IPS-18a (cell line): ENCODE results near the gene SLC35G1.

Experiments used
- H3K27ac ChIP-seq: one replicate; pipeline ENCODE4 v1.5.1; 2013; ENCODE audit warnings: low read length
- H3K27me3 ChIP-seq: one replicate; pipeline ENCODE4 v1.6.1; 2013; ENCODE audit warnings: mild to moderate bottlenecking, low read length; ENCODE audit not compliant: control insufficient read depth, insufficient read depth
- H3K36me3 ChIP-seq: one replicate; pipeline ENCODE4 v1.6.1; 2013; ENCODE audit warnings: low read depth, low read length; ENCODE audit not compliant: control insufficient read depth
- H3K4me1 ChIP-seq: one replicate; pipeline ENCODE4 v1.6.1; 2013; ENCODE audit warnings: low read depth, low read length; ENCODE audit not compliant: control insufficient read depth
- H3K4me3 ChIP-seq: one replicate; pipeline ENCODE4 v1.5.1; 2013; ENCODE audit warnings: low read length
- H3K9ac ChIP-seq: one replicate; pipeline ENCODE4 v1.6.1; 2013; ENCODE audit warnings: mild to moderate bottlenecking, low read length, moderate library complexity
- H3K9me3 ChIP-seq: one replicate; pipeline ENCODE4 v1.6.1; 2013; ENCODE audit warnings: low read depth, low read length; ENCODE audit not compliant: control insufficient read depth

SLC35G1 gene

DNA sequence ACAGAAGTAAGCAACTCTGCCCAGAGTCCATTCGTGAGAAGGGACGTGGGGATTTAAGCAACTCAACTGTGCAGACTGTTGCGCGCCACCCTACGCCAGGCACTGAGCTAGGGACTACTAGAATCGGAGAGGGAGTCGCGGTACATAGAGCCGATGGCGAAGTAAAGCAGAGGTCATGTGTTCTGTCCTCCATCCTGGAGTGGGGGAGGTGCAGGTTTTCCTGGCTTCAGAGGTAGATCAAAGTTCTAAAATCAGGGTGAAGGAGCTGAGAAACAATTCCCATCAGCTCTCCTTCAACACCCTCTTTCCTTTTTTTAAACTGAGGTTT is 23.2 kb downstream of the SLC35G1 start:
- Histone ChIP-seq H3K36me3 (no peaks in the 10 kb centered on the region), H3K27ac (no peak overlapping the region), H3K9ac (no peak overlapping the region), H3K27me3 (no peaks in the 10 kb centered on the region), H3K4me3 (no peak overlapping the region), H3K4me1 (peaks cover 4% of the 10 kb centered on the region), H3K9me3 (no peaks in the 10 kb centered on the region)

DNA sequence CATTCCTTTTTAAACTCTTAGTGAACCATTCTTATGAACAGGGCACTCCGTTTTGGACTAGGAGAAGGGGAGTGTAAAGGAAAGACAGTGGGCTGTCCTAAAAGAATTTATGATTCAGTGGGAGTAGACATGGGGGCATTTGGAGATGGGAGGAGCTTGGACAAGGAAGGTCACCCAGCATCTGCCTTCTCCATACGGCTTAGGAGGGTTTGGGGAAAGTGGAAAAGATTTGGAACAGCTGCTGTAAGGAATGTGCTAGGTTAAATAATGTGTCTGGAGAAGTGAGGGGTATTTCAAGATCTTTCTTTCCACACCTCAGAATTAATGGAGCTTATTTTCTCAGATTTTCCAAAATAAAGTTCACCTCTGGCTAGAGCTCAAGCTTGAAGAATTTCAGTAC is 24.0 kb downstream of the SLC35G1 start:
- H3K36me3 ChIP-seq = no peaks in the 10 kb centered on the region
- H3K4me1 ChIP-seq = peaks cover 4% of the 10 kb centered on the region
- no peaks in the 10 kb centered on the region for H3K27me3 ChIP-seq
- H3K9me3 ChIP-seq = no peaks in the 10 kb centered on the region
- H3K4me3 ChIP-seq = no peak overlapping the region
- H3K27ac ChIP-seq = no peak overlapping the region
- H3K9ac ChIP-seq = no peak overlapping the region

DNA sequence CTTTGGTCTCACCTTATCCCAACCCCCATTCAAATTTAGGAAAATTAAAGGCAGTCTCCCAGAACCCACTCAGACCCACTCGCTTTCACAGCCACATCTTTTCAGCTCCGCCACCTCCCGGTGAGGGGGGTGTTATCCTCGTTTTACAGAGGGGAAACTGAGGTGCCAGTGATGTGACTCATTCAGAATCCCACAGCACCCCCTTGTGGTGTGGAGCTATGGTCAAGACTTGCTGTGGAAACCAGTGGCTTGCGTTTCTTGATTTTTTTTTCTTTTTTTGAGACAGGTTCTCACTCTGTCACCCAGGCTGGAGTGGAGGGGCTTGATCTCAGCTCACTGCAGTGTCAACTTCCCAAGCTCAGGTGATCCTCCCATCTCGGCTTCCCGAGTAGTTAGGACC is 27.6 kb downstream of the SLC35G1 start:
- Histone ChIP-seq H3K27me3 (no peaks in the 10 kb centered on the region), H3K9ac (no peak overlapping the region), H3K4me3 (no peak overlapping the region), H3K9me3 (no peaks in the 10 kb centered on the region), H3K27ac (no peak overlapping the region), H3K36me3 (no peaks in the 10 kb centered on the region), H3K4me1 (peaks cover 4% of the 10 kb centered on the region)

DNA sequence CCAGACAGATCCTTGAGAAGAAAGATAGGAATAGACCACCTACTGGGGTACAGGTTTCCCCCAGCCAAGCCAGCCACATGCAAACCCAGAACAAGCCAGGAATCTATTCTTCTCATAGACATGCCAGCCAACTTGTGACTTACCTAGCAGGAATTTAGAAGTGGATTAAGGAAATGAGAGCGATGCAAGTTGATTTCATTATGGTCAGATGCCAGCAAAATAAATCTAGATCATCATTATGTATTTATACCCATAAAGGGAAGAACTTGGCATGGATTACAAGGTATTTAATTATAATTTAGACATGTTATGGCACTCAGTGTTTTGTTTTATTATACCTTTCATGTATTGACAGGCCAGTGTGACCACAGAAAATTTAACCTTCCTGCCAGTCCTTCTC is 32.8 kb downstream of the SLC35G1 start:
- H3K27me3 ChIP-seq = no peaks in the 10 kb centered on the region
- no peaks in the 10 kb centered on the region for H3K4me1 ChIP-seq
- H3K36me3 ChIP-seq = no peaks in the 10 kb centered on the region
- H3K9ac ChIP-seq = no peak overlapping the region
- no peaks in the 10 kb centered on the region for H3K9me3 ChIP-seq
- no peak overlapping the region for H3K27ac ChIP-seq
- no peak overlapping the region for H3K4me3 ChIP-seq

GRCh38 chr10:93938140-93938539 is 44.4 kb downstream of the SLC35G1 start:
- H3K4me1 ChIP-seq = no peaks in the 10 kb centered on the region
- H3K27me3 ChIP-seq = no peaks in the 10 kb centered on the region
- H3K9me3 ChIP-seq = no peaks in the 10 kb centered on the region
- H3K4me3 ChIP-seq = no peak overlapping the region
- H3K27ac ChIP-seq = no peak overlapping the region
- H3K9ac ChIP-seq = no peak overlapping the region
- no peaks in the 10 kb centered on the region for H3K36me3 ChIP-seq

GRCh38 chr10:93940881-93941280 is 47.1 kb downstream of the SLC35G1 start:
- no peaks in the 10 kb centered on the region for H3K36me3 ChIP-seq
- H3K4me1 ChIP-seq = no peaks in the 10 kb centered on the region
- no peak overlapping the region for H3K9ac ChIP-seq
- no peaks in the 10 kb centered on the region for H3K27me3 ChIP-seq
- H3K4me3 ChIP-seq = no peak overlapping the region
- H3K27ac ChIP-seq = no peak overlapping the region
- no peaks in the 10 kb centered on the region for H3K9me3 ChIP-seq

GRCh38 chr10:93941606-93942005 is 47.8 kb downstream of the SLC35G1 start:
- Histone ChIP-seq H3K9me3 (no peaks in the 10 kb centered on the region), H3K4me1 (no peaks in the 10 kb centered on the region), H3K36me3 (no peaks in the 10 kb centered on the region), H3K4me3 (no peak overlapping the region), H3K27ac (no peak overlapping the region), H3K9ac (no peak overlapping the region), H3K27me3 (no peaks in the 10 kb centered on the region)

- H3K4me3 ChIP-seq = no peak overlapping the region
- no peaks in the 10 kb centered on the region for H3K9me3 ChIP-seq
- no peaks in the 10 kb centered on the region for H3K36me3 ChIP-seq
- H3K9ac ChIP-seq = no peak overlapping the region
- no peak overlapping the region for H3K27ac ChIP-seq
- no peaks in the 10 kb centered on the region for H3K4me1 ChIP-seq
- no peaks in the 10 kb centered on the region for H3K27me3 ChIP-seq
Measured at GRCh38 chr10:93945819-93946218, 52.0 kb downstream of the SLC35G1 start.

GRCh38 chr10:93947055-93947454 is 53.3 kb downstream of the SLC35G1 start:
- H3K9ac ChIP-seq = no peak overlapping the region
- no peak overlapping the region for H3K27ac ChIP-seq
- no peaks in the 10 kb centered on the region for H3K27me3 ChIP-seq
- no peaks in the 10 kb centered on the region for H3K36me3 ChIP-seq
- no peak overlapping the region for H3K4me3 ChIP-seq
- no peaks in the 10 kb centered on the region for H3K4me1 ChIP-seq
- H3K9me3 ChIP-seq = no peaks in the 10 kb centered on the region

DNA sequence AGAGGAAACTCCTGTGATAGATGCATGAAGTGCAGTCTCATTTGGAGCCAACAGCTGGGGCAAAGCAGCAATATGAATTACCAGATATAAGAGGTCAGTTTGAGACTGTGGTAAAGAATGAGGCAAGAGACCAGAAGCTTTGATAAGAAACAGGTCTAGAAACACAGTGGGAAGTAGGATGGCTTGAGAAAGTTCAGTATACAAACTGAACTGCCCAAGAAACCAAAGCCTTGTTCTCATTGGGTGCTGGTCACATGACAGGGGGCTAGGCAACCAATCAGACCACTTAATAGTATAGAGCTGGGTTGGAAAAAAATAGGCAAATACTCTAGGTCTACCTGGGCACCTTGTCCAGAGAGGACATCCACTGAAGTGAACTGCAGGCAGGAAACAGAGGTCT is 53.7 kb downstream of the SLC35G1 start:
- Histone ChIP-seq H3K4me1 (no peaks in the 10 kb centered on the region), H3K36me3 (no peaks in the 10 kb centered on the region), H3K9me3 (no peaks in the 10 kb centered on the region), H3K9ac (no peak overlapping the region), H3K4me3 (no peak overlapping the region), H3K27me3 (no peaks in the 10 kb centered on the region), H3K27ac (no peak overlapping the region)

GRCh38 chr10:93951905-93952304 is 58.1 kb downstream of the SLC35G1 start:
- Histone ChIP-seq H3K36me3 (no peaks in the 10 kb centered on the region), H3K4me1 (no peaks in the 10 kb centered on the region), H3K27me3 (no peaks in the 10 kb centered on the region), H3K4me3 (no peak overlapping the region), H3K9ac (no peak overlapping the region), H3K27ac (no peak overlapping the region), H3K9me3 (no peaks in the 10 kb centered on the region)
